Testis (tissue), 2 donors: Measurements from ENCODE around the gene RUBCN.

Experiments used
- POLR2A ChIP-seq: fragments of 450-650 bp; IDR thresholded peaks from one replicate; pipeline ENCODE4 v1.6.1; 2017; ENCODE audit warnings: antibody characterized with exemption, mild to moderate bottlenecking, moderate library complexity
- TF ChIP-seq, protein P1 (sequence below), 3 experiments: fragments of 450-650 bp in 2 of 3; fragments of 200-600 bp in 1 of 3; sonication (generic) in 1 of 3; IDR thresholded peaks; one replicate each; pipeline ENCODE4 v1.5.1; 2016 to 2019; ENCODE audit warnings: antibody characterized with exemption in 3 of 3, mild to moderate bottlenecking in 2 of 3, moderate library complexity in 1 of 3

DNA sequence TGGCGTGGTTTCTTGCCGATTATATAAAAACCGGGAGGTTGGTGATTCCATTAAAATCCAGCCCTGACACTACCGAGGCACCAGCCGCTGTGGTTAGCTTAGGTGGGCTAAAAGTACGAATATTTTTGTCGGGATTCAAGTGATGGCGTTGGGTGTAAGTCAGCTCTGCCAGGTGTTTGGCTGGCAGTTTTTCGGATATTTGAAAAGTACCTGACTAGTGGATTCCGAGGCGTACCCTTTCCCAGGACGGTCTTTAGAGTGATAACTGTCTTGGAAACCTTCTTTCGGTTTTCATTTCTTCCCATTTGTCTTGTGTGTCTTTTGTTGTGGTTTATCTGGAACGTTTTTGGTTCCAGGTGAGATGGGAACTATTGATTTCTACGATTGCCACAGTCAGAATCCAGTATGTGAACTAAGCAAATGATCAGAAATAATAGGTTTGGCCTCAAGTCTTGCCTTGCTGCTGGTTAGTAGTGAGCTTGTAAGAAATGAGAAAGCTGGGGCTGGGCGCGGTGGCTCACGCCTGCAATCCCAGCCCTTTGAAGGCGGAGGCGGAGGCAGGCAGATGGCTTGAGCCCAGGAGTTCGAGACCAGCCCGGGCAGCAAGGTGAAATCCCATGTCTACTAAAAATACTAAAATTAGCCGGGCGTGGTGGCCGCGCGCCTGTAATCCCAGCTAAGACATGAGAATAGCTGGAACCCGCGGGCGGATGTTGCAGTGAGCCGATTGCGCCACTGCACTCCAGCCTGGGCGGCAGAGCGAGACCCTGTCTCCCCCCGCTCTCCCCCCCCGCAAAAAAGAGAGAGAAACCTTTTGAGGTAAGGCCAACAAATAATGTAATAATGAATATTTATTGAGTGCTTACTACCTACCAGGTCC is 14.4 kb upstream of the RUBCN start:
- TF ChIP-seq, protein P1, sequence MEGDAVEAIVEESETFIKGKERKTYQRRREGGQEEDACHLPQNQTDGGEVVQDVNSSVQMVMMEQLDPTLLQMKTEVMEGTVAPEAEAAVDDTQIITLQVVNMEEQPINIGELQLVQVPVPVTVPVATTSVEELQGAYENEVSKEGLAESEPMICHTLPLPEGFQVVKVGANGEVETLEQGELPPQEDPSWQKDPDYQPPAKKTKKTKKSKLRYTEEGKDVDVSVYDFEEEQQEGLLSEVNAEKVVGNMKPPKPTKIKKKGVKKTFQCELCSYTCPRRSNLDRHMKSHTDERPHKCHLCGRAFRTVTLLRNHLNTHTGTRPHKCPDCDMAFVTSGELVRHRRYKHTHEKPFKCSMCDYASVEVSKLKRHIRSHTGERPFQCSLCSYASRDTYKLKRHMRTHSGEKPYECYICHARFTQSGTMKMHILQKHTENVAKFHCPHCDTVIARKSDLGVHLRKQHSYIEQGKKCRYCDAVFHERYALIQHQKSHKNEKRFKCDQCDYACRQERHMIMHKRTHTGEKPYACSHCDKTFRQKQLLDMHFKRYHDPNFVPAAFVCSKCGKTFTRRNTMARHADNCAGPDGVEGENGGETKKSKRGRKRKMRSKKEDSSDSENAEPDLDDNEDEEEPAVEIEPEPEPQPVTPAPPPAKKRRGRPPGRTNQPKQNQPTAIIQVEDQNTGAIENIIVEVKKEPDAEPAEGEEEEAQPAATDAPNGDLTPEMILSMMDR (IDR thresholded peaks at IDR 0.05), result no peak
- no peak for TF ChIP-seq POLR2A
